Measurements from ENCODE around the gene WNK2. TPM values are rescaled to one million over a fixed set of nuclear protein-coding genes. Genes with fewer than 3 reads are reported as not detected.
"Not testable (repeated sequence)": the region's sequence is repeated elsewhere in the genome, so short reads cannot be mapped to it uniquely, and the experiment has no call there.

WNK2 gene
- total RNA-seq, 1 experiment from 2014 or later, result 8.9 TPM

GRCh38 chr9:93366119-93366447, 182.1 kb downstream of the WNK2 start:
- DNase-seq (ENCODE audit: low spot score), result no peak
- in situ Hi-C loops (cut with HindIII; ENCODE audit: low sequenced_read_pairs), result no loop called here

DNA sequence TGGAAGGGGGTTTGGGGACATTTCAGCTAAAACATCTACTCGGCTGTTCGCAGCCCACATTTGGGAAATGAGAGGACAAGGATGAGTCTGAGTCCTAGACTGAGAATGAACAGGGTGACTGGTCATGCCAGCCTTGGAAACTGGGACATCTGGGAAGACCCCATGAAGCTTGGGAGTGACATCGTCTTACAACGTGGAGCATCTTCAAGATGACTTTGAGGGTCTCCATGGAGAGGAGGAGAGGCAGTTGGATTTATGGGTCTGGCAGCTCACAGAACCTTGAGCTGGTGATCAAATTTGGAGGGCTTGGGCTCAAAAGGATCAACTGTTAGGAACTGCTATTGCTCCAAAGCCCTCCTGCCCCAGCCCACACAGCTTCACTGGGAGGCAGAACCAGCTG, 182.5 kb downstream of the WNK2 start:
- DNase-seq (ENCODE audit: low spot score); in situ Hi-C loops (cut with HindIII; ENCODE audit: low sequenced_read_pairs): not testable (repeated sequence)

DNA sequence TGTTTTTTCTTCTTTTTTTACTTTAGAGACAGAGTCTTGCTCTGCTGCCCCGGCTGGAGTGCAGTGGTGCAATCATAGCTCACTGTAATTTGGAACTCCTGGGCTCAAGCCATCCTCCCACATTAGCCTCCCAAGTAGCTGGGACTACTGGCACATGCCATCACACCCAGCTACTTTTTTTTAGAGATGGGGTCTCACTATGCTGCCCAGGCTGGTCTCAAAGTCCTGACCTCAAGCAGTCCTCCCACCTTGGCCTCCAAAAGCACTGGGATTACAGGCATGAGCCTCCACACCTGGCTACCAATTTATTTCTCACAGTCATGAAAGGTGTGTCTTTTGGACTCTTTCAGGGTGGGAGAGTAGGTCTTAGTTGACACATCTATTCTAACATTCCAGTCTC, 184.5 kb downstream of the WNK2 start:
- no peak for DNase-seq (ENCODE audit: low spot score)
- in situ Hi-C loops (cut with HindIII; ENCODE audit: low sequenced_read_pairs), result no loop called here

DNA sequence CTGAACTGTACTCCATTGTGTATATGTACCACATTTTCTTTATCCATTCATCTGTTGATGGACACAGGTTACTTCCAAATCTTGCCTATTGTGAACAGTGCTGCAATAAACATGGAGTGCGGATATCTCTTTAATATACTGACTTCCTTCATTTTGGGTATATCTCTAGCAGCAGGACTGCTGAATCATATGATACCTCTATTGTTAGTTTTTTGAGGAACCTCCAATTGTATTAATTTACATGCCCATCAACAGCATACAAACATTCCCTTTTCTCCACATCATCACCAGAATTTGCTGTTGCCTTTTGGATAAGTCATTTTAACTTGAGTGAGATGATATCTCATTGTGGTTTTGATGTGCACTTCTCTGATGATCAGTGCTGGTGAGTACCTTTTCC, 185.7 kb downstream of the WNK2 start:
- in situ Hi-C loops (cut with HindIII; ENCODE audit: low sequenced_read_pairs), result no loop called here
- no peak for DNase-seq (ENCODE audit: low spot score)

Other genes starting within 250 kb of the WNK2 start
- gene FGD3, start 236.6 kb upstream of the WNK2 start, total RNA-seq (2014; rRNA removed; shearing (Covaris generic)), result 0.06 TPM in 1 of 2 replicates, not detected in the other
- gene SUSD3, start 125.4 kb upstream of the WNK2 start, total RNA-seq (2014; rRNA removed; shearing (Covaris generic)), result not detected in 2 replicates
- 31.4 and 36.7 TPM in 2 replicates for gene CARD19, start 87.9 kb upstream of the WNK2 start, total RNA-seq (2014; rRNA removed; shearing (Covaris generic))
- 25.6 and 28.4 TPM in 2 replicates for gene NINJ1, start 49.9 kb upstream of the WNK2 start, total RNA-seq (2014; rRNA removed; shearing (Covaris generic))

All from G401 (cell line).